Hepatocyte (in vitro differentiated cells): Measurements from ENCODE around the gene IL4I1.

Source experiments
- EZH2 ChIP-seq: fragments of 200-600 bp; sonication (generic); IDR thresholded peaks from 2 replicates; pipeline ENCODE4 v1.6.1; 2016; ENCODE audit warnings: antibody characterized with exemption, mild to moderate bottlenecking, borderline replicate concordance
- TF ChIP-seq, protein P1 (sequence below): fragments of 200-600 bp; sonication (generic); IDR thresholded peaks from 2 replicates; pipeline ENCODE4 v1.5.1; 2016; ENCODE audit warnings: antibody characterized with exemption, mild to moderate bottlenecking; ENCODE audit not compliant: poor library complexity

DNA sequence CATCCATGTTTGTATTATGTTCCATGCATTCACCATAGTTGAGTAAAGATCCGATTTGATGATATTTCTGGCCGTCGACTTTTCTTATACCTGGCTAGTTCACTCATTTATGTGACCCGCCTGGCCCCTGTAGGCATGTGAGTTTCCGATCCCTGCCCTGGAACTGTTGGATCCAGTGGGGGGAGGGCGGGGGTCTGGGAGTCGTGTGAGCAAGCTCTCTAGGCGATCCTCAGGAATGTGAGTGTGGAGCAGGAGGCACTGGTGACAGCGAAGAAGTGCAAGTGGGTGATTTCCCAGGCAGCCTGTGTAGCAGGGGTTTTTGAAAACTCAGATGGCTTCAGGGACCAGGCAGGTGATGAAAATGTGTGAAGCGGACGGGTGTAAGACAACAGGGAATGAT, 56.4 kb downstream of the IL4I1 start:
- TF ChIP-seq, protein P1, sequence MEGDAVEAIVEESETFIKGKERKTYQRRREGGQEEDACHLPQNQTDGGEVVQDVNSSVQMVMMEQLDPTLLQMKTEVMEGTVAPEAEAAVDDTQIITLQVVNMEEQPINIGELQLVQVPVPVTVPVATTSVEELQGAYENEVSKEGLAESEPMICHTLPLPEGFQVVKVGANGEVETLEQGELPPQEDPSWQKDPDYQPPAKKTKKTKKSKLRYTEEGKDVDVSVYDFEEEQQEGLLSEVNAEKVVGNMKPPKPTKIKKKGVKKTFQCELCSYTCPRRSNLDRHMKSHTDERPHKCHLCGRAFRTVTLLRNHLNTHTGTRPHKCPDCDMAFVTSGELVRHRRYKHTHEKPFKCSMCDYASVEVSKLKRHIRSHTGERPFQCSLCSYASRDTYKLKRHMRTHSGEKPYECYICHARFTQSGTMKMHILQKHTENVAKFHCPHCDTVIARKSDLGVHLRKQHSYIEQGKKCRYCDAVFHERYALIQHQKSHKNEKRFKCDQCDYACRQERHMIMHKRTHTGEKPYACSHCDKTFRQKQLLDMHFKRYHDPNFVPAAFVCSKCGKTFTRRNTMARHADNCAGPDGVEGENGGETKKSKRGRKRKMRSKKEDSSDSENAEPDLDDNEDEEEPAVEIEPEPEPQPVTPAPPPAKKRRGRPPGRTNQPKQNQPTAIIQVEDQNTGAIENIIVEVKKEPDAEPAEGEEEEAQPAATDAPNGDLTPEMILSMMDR = no peak
- no peak for TF ChIP-seq EZH2
